Umbilical cord (tissue), 2 donors: ENCODE data around the gene IGFN1. TPM values are rescaled to one million over a fixed set of nuclear protein-coding genes. Genes with fewer than 3 reads are reported as not detected.
A peak's percentile ranks its signal among the peaks of the same experiment; 100 is the strongest.
"Not testable (repeated sequence)": the region's sequence is repeated elsewhere in the genome, so short reads cannot be mapped to it uniquely, and the experiment has no call there.

ENCODE experiments used
- DNase-seq: peaks from one replicate; pipeline ENCODE4 v3.0.0-alpha.2; 2015; ENCODE audit warnings: low spot score
- total RNA-seq: library from RNA; depleted of rRNA; stranded (reverse); fragments of >200 nt; gene quantifications from one replicate; pipeline ENCODE4 v1.2.3, GENCODE V29; 2014; ENCODE audit warnings: low replicate concordance; ENCODE audit not compliant: insufficient read depth

IGFN1 gene
- total RNA-seq, 1 donor from 2014 or later = not detected

DNA sequence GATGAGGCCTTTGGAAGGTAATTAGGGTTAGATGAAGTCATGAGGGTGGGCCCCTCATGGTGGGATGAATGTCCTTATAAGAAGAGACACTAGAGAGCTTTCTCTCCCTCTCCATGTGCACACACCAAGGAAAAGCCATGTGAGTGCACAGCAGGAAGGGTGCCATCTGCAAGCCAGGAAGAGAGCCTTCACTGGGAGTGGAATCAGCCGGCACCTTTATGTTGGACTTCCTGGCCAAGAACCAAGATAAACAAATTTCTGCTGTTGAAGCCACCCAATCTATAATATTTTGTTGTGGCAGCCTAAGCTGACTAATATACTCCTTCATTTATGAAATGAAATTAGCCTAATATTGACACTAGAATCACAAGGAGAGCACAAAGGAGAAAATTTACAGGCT lies 54.5 kb downstream of the IGFN1 start:
- no peak for DNase-seq

DNA sequence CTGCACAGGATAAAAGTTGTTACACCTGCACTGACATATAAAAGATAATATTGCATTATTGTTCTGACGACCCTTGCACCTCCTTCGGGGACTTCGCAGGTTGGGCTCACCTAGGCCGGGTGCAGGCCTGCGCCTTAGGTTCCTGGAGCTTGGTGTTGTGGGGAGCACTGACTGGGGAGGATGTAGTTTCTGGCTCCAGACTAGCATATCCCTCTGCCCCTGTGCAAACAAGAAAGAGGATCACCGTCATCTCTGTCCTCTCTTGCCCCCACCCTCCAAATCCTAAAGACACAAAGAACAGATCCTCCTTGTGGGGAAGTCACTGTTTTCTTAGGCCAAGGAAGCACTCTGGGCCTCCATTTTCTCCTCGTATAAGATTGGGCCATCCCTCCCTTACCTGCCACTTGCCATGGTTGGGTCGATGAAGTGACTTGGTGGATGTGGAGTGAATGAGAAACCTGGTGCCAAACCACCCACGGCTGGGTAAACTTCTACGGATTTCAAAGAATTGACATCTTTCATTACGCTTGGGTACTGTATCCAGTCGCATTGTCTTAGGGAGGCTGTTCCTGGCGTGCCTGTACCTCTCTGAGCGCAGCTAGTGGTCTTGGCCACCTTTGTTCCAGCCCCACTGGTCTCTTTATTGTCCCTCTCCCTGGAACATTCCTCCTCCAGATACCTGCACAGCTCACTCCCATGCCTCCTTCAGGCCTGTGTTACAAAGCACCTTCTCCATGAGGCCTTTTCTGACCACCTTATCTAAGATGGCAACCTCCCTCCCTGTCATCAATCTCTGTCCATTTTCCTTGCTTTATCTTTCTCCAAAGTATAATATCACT lies 58.3 kb downstream of the IGFN1 start:
- no peak for DNase-seq

DNA sequence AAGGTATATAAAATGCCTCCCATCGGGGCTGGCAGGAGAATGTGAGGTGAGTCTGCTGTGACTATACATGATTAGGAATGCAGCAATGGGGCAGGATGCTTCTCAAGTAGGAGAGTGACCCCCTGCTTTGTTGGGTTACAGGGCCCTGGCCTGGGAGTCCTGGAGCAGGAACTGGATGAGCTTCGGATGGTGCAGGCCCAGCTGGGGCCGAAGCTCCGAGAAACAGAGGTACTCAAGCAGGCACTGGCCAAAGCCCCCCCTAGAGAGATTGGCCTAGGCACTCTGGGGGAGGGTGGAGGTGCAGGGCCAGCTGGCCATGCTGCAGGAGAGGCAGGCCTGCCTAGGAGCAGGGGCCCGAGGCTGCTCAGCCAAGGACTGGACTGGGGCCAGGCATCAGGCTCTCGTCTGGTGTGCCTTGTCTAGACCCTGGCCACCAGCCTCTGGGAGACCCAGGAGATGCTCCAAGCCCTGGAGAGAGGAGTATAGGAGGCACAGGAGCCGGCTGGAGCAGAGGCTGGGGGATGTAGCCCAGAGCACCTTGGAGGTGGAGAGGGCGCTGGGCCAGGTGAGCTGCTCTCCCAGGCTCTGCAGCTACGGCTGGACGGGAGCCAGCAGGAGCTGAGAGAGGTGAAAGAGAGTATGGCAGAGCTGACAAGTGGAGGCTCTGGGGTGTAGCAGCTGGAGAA lies 59.8 kb downstream of the IGFN1 start:
- no peak for DNase-seq

DNA sequence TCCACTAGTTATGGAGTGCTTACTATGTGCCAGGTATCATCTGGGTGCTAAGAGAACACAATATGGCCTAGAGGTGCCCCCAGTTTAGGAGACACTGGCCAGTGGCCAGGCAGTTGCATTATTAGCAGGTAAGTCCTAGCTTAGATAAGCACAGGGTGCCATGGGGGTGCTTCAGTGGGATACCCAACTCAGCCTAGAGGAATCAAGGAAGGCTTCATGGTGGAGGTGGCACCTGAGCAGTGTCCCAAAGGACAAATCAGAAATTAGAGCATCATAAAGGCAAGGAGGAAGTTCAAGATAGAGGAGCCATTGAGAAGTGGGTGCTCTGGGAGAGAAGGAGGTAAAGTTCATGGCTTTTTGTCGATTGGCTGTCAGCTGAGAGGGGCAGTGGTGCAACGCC lies 60.8 kb downstream of the IGFN1 start:
- no peak for DNase-seq

DNA sequence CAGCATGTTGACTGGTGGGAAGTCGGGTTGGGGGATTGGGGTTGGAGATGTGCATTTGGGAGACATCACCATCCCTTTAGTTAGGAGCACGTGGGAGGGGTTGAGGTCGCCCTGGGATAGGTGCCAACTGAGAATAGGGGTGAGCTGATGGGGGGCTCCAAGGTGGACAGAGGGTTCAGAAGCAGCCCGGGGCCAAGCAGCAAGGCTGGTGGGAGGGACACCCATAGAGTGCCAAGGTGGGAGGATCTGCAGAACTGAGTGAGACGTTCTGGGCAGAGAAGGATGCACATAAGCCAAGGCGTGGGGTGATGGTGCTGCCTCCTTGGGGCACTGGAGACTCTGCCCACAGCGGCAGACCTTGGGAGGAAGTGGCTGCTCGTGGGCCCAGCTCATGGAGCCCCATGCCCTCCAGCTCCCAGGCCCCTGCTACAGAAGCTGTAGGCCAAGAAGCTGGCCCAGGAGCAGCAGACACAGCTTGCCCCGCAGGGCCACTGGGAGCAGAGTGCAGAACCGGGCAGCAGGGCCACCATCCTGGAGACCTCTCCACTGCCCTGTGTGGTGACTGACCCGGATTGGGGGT lies 61.3 kb downstream of the IGFN1 start:
- DNase-seq = no peak

DNA sequence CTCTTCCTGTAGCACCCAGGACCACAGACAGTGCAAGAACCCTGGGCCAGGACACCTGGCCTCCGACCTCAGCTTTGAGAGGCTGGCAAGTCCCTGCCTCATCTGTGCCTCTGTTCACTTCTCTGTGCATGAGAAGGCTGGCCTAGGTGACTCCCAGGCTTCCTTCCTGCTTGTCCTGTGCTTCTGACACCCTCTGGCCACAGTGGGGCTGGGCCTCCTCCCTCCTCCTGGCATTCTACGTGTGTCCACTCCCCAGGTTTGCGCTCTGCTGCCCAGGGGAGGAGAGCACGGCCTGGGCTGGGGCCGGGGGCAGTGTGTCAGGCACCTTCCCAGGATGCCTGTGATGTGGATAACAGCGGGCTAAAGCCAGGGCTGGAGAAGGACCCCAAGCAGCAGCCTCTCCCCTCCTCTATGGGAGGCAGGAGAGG lies 62.3 kb downstream of the IGFN1 start:
- DNase-seq = no peak

DNA sequence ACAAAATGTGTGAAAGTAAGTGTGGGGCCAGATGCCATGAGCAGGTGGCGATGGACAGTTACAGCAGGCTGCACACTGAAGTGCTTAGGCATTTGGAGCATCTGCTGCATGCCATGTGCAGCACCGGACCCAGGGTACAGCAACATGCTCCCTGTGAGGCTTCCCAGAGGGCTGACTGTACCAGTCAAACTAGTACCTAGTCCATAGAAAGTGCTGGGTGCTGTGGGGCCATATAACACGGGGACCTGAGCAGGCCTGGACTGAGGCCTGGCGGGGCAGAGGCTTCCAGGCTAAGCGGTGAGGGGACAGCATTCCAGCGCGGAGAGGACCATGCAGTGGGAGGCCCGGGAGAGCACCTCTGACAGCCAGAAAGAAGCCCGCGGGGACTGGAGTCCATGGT lies 62.8 kb downstream of the IGFN1 start:
- DNase-seq = no peak

DNA sequence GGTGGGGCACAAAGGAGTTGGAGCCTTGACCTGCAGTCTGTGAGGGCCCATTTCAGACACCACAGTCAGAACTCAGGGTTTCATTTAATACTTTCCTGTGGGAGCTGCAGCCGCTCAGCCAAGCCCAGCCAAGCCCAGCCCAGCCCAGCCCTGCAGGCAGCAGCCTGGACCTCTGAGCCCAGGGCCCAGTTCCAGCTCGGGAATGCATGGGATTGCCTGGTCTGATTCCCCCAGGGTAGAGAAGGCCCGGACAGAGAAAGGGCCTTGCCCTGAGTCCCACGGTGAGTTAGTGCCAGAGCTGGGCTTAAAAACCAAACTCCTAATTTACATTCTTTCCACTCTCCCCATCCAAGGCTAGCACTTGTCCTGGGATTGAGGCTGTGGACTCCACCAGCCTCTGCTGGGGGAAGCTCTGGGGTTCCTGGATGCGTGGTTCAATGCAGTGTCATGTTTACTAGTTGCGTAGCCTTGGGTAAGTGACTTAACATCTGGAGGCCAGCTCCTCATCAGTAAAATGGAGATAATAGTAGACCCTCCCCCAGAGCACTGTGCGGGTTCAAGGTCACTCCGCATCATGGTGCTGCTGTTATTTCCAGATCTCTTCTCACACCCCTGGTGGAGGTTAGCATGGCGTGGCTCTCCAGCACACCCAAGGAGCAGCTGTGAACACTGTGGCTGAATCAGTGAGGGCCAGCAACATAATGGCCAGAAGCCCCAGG lies 63.4 kb downstream of the IGFN1 start:
- peak; percentile 62 for DNase-seq

DNA sequence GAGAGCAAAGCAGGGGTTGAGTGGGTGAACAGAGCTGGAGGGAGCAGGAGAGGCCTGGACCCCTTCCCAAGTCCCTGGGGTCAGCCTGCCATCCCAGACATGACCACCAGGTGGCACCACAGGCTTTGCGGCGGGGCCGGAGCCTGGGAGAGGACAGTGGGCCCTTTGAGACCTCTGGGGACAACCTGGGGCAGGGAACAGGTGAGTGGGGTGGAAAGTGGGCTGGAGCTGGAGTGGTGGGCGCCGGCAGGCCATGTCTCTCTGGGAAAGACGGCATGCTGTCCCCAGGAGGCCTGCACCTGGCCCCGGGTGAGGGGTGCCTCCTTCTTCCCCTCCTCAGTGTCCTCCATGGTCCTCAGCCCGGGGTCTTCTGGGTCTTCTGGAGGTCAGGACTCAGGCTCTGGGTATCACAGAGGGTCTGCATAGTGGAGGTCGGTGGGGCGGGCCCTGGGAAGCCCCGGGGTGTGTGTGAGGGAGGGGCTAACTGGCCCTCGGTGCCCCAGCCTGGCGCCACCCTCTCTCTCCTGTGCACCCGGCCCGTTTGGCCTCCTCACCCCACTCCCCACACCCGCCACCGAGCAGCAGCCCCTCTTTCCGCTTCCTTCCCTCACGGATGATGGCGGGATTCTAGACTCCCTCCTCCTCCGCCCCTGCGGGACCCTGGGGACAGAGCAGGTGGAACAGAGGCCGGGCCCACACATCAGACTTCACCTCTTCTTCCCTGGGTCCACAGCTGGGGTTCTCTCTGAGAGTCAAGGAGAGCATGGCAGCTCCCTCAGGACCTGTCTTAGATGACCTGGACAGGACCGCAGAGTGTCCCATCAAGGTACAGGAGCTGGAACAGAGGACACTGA lies 64.2 kb downstream of the IGFN1 start:
- DNase-seq = peak; percentile 55

DNA sequence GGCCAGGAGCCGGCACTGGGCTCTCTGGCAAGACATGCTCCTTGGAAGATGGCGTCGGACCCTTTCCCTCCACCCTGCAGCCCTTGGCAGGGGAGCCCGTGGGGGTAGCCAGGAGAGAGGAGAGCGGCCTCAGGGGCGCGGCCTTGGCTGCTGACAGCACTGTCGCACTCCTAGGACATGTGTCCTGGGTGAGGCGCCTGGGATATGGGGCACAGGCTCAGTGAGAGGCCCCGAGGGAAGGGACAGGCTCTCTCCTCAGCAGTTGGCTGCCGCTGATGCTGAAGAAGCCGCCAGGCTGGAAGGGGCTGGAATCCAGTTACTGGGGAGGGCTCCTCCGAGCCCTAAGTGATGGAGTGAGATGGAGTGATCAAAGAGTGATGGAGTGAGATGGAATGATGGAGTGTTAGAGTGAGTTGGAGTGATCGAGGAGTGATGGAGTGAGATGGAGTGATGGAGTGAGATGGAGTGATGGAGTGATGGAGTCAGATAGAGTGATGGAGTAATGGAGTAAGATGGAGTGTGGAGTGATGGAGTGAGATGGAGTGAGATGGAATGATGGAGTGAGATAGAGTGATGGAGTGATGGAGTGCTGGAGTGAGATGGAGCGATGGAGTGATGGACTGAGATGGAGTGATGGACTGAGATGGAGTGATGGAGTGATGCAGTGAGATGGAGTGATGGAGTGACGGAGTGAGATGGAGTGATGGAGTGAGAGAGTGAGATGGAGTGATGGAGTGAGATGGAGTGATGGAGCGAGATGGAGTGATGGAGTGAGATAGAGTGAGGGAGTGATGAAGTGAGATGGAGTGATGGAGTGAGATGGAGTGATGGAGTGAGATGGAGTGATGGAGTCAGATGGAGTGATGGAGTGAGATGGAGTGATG lies 65.1 kb downstream of the IGFN1 start:
- no peak for DNase-seq

DNA sequence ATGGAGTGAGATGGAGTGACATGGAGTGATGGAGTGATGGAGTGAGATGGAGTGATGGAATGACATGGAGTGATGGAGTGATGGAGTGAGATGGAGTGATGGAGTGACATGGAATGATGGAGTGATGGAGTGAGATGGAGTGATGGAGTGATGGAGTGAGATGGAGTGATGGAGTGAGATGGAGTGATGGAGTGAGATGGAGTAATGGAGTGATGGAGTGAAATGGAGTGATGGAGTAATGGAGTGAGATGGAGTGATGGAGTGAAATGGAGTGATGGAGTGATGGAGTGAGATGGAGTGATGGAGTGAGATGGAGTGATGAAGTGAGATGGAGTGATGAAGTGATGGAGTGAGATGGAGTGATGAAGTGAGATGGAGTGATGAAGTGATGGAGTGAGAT lies 67.5 kb downstream of the IGFN1 start:
- DNase-seq = not testable (repeated sequence)

DNA sequence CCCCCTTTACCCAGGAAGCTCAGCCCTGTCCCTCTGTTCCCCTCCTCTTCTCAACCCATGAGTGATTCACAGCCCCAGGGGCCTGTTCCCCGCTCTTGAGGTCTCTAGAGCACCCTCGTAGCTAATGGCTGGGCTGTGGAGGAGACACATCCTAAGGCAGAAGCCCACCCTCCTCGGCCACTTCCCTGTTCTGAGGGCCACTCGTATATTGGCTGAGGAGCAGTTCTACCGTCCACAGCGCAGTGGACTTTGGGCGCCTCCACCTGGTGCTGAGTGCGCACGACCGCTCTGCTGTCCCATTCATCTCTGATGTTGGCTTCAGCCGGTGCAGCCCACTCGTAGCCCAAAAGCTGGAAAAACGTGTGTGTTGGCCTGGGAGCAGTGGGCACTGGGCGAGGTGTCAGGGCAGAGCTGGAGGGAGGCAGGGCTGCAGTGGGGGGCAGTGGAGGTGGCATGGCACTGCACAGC lies 68.2 kb downstream of the IGFN1 start:
- no peak for DNase-seq

DNA sequence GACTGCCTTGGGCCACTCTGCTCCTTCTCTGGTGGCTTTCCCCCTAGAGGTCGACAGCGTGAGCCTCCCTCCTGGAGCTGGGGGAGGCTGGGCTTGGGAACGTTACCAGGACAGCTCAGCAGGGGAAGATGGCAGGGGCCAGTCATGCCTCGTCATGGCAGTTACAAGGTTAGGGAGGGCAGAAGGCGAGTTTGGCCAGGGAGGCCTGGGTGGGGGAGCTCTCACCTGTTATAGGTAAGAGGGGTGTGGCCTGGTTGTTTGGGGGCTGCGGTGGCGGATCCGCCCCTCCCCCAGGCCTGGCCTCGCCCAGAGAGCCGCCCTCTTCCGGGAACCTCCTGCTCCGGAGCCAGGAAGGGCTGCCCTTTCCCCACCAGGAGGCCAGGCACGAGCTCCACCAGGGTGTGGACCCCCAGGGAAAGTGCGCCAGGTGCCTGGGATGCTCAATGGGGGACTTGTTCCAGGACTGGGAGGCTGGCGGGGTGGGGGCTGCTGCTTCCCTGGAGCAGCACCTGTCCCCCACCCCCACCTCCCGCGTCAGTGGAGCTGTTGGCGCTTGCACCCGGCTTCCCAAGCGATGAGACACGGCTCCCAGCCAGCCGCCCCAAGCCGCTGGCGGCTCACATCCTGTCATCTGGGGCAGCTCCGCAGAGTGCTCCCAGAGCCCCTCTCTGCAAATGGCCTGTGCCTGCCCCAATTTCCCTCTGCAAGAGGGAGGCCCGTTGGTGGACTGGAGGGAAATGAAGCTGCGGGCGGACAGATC lies 69.0 kb downstream of the IGFN1 start:
- DNase-seq = no peak

DNA sequence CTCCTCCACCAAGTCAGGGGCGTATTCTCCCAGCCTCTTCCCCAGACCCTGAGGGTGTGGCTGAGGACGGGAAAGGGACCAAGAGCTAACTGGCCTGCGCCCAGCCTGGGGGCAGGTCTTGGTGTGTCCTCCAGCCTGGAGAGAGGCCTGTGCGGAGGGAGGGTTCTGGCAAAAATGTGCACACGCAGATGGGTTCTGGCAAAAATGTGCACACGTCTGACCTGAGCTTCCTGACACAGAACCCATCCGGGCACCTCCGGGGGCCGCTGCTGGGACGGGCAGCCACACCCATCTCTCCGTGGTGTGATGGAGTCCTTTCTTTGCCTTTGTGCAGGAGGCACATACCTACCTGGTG lies 69.6 kb downstream of the IGFN1 start:
- peak; percentile 87 for DNase-seq

DNA sequence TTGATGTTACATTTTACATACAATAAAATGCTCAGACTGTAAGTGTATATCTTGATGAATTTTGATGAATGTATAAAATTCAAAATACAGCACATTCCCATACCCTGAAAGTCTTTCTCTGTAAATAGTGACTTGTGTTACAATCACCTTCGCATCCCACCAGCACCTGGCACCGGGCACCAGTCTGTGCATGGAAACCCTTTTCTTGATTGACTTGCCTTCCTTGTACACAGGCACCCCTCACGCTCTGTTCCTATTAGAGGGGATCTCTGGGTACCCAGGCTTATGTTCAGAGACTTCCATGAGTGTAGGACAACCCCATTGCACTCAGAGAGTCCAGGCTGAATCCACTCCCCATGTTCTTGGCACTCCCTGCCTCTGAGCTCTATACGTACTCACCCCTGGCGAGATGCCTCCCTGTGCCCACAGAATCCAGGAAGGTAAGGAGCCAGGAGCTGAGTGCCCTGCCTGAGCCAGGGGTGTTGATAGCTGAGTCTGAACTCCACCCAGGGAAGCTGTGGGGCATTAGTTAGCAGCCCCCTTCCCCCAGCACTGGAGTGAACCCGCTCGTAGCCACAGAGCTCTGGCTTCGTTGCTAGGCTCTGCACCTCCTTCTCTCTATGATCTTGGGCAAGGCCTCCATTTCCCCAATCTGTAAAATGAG lies 70.2 kb downstream of the IGFN1 start:
- DNase-seq = no peak

DNA sequence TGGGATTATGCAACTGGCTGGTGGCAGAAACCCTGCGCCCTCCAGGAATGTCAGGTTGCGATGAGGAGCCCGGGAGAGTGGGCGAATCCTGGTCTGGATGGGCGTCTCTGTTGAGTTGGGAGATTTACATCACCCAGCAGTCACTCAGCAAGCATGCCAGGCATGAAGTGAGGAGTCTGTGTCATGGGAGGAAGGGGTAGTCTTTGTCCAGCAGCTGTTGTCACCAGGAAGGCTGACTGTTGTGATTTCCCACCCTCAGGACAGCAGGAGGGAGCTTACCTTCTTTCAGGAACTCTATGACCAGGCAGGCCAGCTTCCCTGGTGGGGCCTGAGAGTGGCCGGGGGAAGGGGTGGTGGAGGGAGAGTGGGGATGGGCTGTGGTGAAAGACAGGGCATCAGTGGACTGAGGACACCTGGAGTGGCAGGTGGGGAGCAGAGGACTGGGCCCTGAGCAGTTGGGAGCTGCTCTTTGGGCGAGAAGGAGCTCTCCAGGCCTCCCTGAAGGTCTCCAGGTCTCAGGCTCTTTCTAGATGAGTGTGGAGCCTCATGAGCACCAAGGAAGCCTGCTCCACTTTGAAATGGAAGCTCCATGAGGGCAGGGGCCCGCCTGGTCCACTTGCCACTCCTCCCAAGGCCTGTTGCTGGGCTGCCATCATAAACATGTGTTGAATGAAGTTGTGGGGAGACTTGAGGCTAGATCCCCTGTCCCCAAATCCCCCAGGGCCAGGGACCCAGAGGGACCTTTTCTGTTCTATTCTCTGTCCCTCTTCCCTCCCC lies 71.3 kb downstream of the IGFN1 start:
- no peak for DNase-seq

DNA sequence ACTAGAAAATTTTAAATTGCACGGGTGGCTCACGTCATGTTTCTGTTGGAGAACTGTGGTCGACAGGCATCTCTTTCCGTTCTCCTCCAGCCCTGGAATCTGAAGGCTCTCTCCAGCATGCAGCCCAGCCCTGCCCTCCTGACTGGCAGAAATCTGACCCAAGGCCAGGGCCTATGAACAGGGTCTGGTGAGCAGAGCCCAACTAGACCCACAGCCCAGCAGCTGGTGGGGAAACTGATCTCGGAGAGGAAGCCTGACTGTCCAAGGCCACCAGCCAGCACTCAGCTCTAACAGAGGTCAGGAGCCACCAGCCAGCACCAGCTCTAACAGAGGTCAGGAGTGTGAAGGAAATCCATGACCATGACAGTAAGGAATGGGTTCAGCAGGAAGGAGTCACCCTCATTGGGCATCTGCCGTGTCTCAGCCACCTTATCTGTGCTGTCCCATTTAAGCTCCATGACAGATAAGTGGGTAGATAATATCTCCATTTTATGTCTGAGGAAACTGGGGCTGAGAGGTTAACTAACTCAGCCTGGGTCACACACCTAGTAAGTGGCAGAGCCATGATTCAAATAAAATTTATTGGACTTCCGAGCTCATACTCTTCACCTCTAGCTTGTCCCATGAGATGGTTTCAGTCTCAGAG lies 72.5 kb downstream of the IGFN1 start:
- no peak for DNase-seq
